Urothelium cell line (cell line): Measurements from ENCODE around the gene MT1B.

Experiments used
- DNase-seq: peaks from one replicate; pipeline ENCODE4 v3.0.0; 2011; ENCODE audit warnings: low spot score, mixed read lengths
- FAIRE-seq: peaks from 2 replicates; lab custom pipeline; 2011; peaks lifted over from hg19 to GRCh38; lab: Jason Lieb, UNC

Gene MT1B

GRCh38 chr16:56636616-56637413 is 14.9 kb upstream of the MT1B start:
- DNase-seq = no peak
- FAIRE-seq = no peak

GRCh38 chr16:56637814-56638750 is 13.6 kb upstream of the MT1B start, which contains the start of gene MT1A:
MT1A (plus strand) TSS chr16:56638666; CDS start chr16:56638739, 73 bp downstream.
- FAIRE-seq = no peak
- DNase-seq = no peak

- FAIRE-seq = no peak
These were observed 12.6 kb upstream of the MT1B start for GRCh38 chr16:56639045-56639444.

DNA sequence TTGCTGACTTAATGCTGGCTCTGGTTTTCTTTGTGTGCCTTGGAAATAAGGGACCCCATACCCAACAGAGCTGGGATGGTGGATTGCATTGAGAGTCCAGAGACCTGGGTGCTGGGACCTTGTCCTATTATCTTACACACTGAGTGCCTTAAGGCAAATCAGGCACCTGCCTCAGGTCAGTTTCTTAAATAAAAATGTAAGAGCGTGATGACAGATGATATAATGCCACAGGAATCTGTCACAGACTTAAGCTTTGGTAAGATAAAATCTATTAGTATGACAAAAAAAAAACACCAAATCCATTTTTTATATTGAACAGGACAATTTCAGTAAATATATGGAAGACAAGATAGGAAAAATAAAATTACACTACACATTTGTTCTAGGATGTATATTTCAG is 11.6 kb upstream of the MT1B start:
- FAIRE-seq = no peak
- no peak for DNase-seq

More at GRCh38 chr16:56639045-56639444, 12.6 kb upstream of the MT1B start:
- no peak for DNase-seq

GRCh38 chr16:56641166-56641565 is 10.5 kb upstream of the MT1B start:
- no peak for FAIRE-seq
- no peak for DNase-seq

DNA sequence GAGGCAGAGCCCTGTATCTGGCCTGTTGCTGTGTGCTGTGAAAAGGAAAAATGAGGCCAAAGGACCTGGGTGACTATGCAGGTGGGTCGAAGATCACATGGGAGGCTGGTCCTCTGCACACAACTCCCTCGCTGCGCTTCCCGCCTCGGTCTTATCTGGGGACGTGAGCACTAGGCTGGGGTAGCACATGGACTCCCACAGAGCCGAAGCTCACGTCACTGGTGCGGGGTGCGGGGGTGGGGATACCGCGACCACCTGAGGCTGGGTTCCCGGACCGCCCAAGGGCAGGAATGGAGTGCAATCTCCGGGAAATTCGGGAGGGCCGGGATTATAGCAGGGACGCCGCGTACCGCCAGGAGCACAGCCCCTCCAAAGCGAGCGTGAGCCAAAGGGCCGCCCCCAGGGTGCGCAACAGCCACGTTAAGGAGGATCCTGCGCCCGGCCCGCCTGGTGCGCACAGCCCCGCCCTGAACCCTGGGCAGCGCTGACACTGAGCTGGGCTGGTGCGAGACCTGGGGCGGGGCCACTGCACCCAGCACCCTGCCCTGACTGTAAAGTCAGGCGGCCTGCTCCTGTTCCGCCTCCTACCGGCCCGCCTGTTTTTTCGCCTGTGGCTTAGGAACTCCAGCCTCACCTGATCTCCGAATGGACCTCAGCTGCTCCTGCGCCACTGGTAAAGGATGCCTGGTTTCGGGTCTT is 8.5 kb upstream of the MT1B start:
- no peak for FAIRE-seq
- DNase-seq = no peak

DNA sequence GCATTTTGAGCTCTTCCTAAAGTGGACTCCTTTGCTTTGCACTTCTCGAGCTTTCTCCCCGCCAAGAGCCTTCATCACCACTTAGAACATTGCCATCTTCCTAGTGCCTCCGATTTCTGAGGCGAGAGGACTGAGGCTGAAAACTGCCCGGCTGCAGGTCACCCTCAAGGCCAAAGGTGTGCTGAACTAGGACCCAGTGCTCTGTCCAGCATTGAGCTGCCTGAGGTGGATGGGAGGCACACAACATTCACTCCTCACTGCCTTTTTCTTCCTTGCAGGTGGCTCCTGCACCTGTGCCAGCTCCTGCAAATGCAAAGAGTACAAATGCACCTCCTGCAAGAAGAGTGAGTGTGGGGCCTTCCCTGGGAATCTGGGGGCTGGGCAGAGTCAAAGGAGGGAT is 7.9 kb upstream of the MT1B start:
- DNase-seq (no peak), FAIRE-seq (no peak)

DNA sequence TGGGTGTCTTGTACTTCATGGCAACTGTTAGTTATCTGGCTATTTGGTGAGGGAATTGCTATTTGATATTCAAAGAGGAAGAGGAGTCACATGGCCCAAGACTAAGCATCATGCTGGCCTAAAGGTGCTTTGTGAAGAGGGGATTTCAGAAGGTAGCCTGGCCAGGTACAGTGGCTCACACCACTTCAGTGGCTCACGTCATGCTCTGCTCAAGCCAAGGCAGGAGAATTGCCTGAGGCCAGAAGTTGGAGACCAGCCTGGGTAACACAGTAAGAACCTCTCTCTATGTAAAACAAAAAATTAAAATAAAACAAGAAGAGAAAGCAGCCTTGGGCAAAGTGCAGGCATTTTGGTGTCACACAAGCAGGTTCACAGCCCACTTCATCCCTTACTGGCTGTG is 6.4 kb upstream of the MT1B start:
- no peak for FAIRE-seq
- DNase-seq = no peak

DNA sequence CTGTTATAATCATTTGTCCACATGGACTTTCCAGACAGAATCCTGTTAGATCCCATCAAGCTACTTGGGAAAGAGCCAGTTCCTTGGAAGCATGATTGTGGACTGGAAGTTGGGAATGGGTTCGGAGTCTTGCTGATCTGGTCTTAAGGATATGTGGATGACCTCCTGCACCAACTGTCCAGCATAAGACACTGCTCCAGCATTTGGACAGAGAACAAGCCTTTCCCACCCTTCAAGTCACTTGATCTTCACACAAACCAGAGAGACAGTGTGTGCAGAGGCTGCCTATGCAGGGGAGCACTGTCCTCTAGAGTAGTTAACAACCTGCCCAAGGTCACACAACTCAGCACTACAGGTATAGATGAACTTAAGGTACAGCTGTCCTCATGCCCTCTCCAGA is 5.8 kb upstream of the MT1B start:
- DNase-seq (no peak), FAIRE-seq (no peak)

DNA sequence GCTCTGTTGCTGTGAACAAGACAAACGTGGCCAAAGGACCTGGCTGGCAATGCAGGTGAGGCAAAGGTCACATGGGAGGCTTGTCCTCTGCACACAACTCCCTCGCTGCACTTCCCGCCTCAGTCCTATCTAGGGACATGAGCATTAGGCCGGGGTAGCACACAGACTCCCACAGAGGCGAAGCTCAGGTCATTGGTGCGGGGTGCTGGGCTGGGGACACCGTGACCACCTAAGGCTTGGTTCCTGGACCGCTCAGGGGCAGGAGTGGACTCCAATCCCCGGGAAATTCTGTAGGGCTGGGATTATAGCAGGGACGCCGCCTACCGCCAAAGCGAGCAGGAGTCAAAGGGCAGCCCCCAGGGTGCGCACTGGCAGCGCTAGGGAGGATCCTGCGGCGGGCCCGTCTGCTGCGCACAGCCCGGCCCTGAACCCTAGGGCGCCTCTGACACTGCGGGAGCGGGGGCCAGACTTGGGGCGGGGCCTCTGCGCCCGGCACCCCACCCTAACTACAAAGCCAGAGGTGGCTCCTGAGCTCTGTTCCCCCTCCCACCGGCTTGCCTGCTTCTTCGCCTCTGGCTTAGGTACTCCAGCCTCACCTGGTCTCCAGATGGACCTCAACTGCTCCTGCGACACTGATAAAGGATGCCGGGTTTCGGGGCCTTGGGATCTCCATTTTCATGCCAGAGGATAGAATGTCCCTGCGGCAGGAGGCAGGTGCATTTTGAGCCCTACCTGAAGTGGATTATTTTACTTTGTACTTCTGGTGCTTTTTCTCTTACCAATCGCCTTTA is 3.9 kb upstream of the MT1B start:
- no peak for DNase-seq
- no peak for FAIRE-seq

GRCh38 chr16:56649271-56649670 is 2.4 kb upstream of the MT1B start:
- no peak for DNase-seq
- FAIRE-seq = no peak

- DNase-seq (no peak), FAIRE-seq (no peak)
These were observed 1.9 kb upstream of the MT1B start for GRCh38 chr16:56649820-56650219.

DNA sequence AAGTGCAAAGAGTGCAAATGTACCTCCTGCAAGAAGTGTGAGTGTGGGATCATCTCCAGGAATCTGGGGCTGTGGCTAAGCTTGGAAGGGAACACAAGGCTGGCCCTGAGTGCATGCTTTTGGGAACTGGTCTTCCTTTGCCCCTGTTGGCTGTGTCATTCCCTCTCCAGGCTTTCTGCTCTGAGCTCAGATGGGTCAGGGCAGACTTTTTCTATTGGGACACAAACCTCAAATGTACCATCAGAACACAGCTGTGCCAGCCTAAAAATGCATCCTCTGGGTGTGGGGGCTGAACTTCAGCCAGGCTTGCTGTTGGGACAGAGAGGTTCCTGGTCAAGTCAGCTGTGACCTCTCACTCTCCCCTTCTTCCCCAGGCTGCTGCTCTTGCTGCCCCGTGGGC is 914 bp downstream of the MT1B start:
- FAIRE-seq (no peak), DNase-seq (no peak)

DNA sequence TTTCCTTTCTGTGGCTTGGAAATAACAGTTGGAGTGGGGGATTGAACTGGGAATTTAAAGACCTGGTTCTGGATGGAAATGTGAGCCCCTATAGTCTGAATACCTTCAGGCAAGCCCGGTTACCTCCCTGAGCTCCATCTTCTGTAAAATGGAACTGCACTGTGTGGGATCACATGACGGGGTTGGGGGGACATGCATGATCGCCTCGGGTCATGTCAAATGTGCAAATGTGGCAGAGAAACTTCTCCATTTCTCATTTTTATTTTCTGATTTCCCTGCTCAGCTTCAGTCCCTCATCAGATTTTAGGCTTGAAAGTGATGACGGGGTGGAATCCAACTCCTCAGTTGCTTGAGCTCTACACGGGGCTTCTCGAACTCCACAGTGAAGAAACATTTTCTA is 1.5 kb downstream of the MT1B start:
- DNase-seq = no peak
- no peak for FAIRE-seq

- DNase-seq (no peak), FAIRE-seq (no peak)
These were observed 6.1 kb downstream of the MT1B start, which contains the start of gene MT1F for GRCh38 chr16:56657555-56658326. MT1F (plus strand) TSS chr16:56657959; CDS start chr16:56658059, 100 bp downstream.

DNA sequence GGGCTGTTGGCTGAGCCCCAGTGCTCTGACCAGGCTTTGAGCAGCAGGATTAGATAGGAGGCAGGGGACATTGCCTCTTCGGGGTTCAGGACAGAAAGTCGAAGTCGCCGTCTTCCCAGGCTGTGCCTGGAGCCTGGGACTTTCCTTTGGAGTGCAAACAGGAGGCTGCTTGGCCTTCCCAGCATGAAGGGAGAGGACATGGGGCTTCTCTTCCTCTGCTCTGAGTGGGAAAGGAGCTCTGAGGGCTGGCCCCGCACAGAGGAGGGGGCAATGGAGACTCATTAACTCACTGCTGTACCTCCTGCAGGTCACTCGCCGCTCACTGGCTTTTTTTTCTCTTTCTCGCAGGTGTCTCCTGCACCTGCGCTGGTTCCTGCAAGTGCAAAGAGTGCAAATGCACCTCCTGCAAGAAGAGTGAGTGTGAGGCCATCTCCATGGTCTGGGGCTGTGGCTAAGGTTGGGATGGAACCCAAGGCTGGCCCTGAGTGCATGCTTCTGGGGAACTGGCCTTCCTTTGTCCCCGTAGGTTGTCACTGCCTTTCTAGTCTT is 6.7 kb downstream of the MT1B start:
- no peak for DNase-seq
- FAIRE-seq = no peak

DNA sequence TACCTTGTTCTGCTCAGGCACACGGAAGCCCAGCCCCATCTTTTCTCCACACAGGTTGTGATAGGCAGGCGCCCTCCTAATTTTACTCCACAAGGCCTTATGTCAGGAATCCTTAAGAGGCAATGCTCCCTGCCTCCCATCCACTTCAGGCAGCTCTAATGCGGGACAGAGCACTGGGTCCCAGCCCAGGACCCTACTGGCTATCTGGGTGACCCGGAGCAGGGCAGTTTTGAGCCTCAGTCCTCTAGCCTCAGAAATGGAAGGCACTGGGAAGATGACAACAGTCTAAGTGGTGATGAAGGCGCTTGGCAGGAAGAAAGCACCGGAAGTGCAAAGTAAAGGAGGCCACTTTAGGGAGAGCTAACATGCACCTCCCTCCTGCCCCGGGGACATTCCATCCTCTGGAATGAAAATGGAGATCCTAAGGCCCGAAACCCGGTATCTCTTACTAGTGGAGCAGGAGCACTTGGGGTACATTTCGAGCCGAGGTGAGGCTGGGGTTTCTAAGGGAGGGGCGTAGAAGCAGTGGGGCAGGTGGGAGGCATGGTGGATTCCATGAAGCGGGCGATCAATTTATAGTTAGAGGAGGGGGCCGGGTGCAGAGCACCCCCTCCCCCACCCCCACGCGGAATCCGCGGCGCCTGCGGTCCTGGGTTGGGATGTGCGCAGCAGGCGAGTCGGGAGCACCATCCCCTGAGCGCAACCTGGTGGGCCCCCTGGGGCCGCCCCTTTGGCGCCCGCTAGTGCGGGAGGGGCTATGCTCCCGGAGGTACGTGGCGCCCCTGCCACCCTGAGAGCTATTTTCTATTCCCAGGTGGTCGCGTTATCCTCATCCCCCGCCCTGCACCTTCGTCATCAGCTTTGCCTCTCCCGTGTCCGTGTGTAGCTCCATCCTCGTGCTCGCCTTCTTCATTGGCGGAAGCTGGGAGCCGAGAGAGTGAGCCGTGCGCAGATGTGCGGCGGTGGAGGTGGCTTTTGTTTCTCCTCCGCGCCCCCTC is 11.0 kb downstream of the MT1B start:
- DNase-seq (no peak), FAIRE-seq (no peak)

- DNase-seq (no peak), FAIRE-seq (no peak)
These were observed 12.8 kb downstream of the MT1B start for GRCh38 chr16:56664506-56664905.
